HG02884 (cell line): Measurements from ENCODE around the gene STC2.
A peak's percentile ranks its signal among the peaks of the same experiment; 100 is the strongest.
"Not testable (repeated sequence)": the region's sequence is repeated elsewhere in the genome, so short reads cannot be mapped to it uniquely, and the experiment has no call there.

Source experiments
- ATAC-seq: cut with Tn5 transposase; IDR thresholded peaks from one replicate; pipeline ENCODE4 v1.9.1; 2021; ENCODE audit warnings: mild to moderate bottlenecking, moderate library complexity; ENCODE audit not compliant: unreplicated experiment

The STC2 gene

GRCh38 chr5:173327948-173328843 lies at the start of gene STC2:
STC2 (minus strand) TSS chr5:173328414; CDS start chr5:173328193, 221 bp downstream.
- peak; percentile 51 for ATAC-seq

- no peak for ATAC-seq
Measured at GRCh38 chr5:173371400-173371799, 43.2 kb upstream of the STC2 start.

GRCh38 chr5:173363406-173363805 lies 35.2 kb upstream of the STC2 start:
- not testable (repeated sequence) for ATAC-seq

GRCh38 chr5:173355561-173355960 lies 27.3 kb upstream of the STC2 start:
- ATAC-seq, result no peak

GRCh38 chr5:173354645-173355044 lies 26.4 kb upstream of the STC2 start:
- ATAC-seq, result no peak

GRCh38 chr5:173352366-173353349 lies 24.4 kb upstream of the STC2 start:
- ATAC-seq, result no peak

- ATAC-seq, result no peak
Measured at GRCh38 chr5:173342813-173343755, 14.9 kb upstream of the STC2 start.

GRCh38 chr5:173341961-173342430 lies 13.8 kb upstream of the STC2 start:
- no peak for ATAC-seq

GRCh38 chr5:173340984-173341383 lies 12.8 kb upstream of the STC2 start:
- no peak for ATAC-seq

- no peak for ATAC-seq
Measured at GRCh38 chr5:173340451-173340850, 12.2 kb upstream of the STC2 start.

GRCh38 chr5:173339286-173339685 lies 11.1 kb upstream of the STC2 start:
- ATAC-seq, result no peak

- no peak for ATAC-seq
Measured at GRCh38 chr5:173338380-173339015, 10.3 kb upstream of the STC2 start.

GRCh38 chr5:173334808-173335207 lies 6.6 kb upstream of the STC2 start:
- ATAC-seq, result no peak

- ATAC-seq, result no peak
Measured at GRCh38 chr5:173333925-173334661, 5.9 kb upstream of the STC2 start.

- peak; percentile 70 for ATAC-seq
Measured at GRCh38 chr5:173331956-173332479, 3.8 kb upstream of the STC2 start.

- ATAC-seq, result no peak
Measured at GRCh38 chr5:173331287-173331686, 3.1 kb upstream of the STC2 start.

GRCh38 chr5:173330338-173331206 lies 2.4 kb upstream of the STC2 start:
- no peak for ATAC-seq
